Motor neuron (in vitro differentiated cells): Measurements from ENCODE around the gene KCND2. TPM values are rescaled to one million over a fixed set of nuclear protein-coding genes. Genes with fewer than 3 reads are reported as not detected.
A peak's percentile ranks its signal among the peaks of the same experiment; 100 is the strongest.
"Not testable (repeated sequence)": the region's sequence is repeated elsewhere in the genome, so short reads cannot be mapped to it uniquely, and the experiment has no call there.

Experiments
- ATAC-seq, 8 experiments: fragments of 200-7000 bp; cut with Tn5 transposase; replicated peaks in 6 of 8; 2 replicates each; pipeline ENCODE4 v1.8.0; 2021; ENCODE audit warnings: mild to moderate bottlenecking in 8 of 8, moderate library complexity in 8 of 8
- H3K27ac ChIP-seq, 2 donors: fragments of 250-450 bp; sonication (Bioruptor Pico); 2 replicates each; pipeline ENCODE4 v1.9.0; 2021; ENCODE audit warnings: antibody characterized with exemption in 2 of 2, mild to moderate bottlenecking in 2 of 2, moderate library complexity in 1 of 2
- H3K4me1 ChIP-seq, 2 donors: fragments of 250-450 bp; sonication (Bioruptor Pico); replicated peaks in 1 of 2; 2 replicates each; pipeline ENCODE4 v1.6.1; 2021; ENCODE audit warnings: antibody characterized with exemption in 2 of 2, mild to moderate bottlenecking in 2 of 2, moderate library complexity in 1 of 2
- H3K4me3 ChIP-seq, 5 donors: fragments of 250-450 bp; sonication (Bioruptor Pico); 2 replicates each; pipeline ENCODE4 v1.9.0; 2021; ENCODE audit warnings: antibody characterized with exemption in 5 of 5, mild to moderate bottlenecking in 5 of 5, moderate library complexity in 4 of 5
- WGBS, 10 experiments: fragments of 450-650 bp; shearing (Covaris generic); methylation state at CpG; one replicate each; pipeline ENCODE4 v1.0.0; 2022; 5-methylcytosine and 5-hydroxymethylcytosine counted together
- in situ Hi-C, 9 experiments: fragments of 400-800 bp; cut with MboI; loops; one replicate each; pipeline ENCODE4 v1.15.0; 2021; ENCODE audit warnings: low sequenced_read_pairs in 9 of 9, low pct_unique_long_range_greater_than_20kb in 2 of 9; ENCODE audit not compliant: unreplicated experiment in 9 of 9
- total RNA-seq, 8 experiments: library from RNA; unstranded; fragments of 300-600 nt; gene quantifications; 2 replicates each; pipeline versions ENCODE4 v1.2.3 to v1.2.4, GENCODE V29; 2022

KCND2 gene
- total RNA-seq, 8 experiments from 2014 or later, result 0.36 to 14.7 (median 5.0) TPM

- 83% methylated on average over 1 of the region's 1 CpG; no CpG with 5 or more reads in 9 of the 10 experiments for WGBS, 10 experiments
- Histone ChIP-seq H3K27ac (no peak overlapping the region), H3K4me1 (no peaks in the 10 kb centered on the region), H3K4me3 (no peak overlapping the region)
- ATAC-seq, result no peak
- in situ Hi-C loops, result loop anchor here in 1 of 9 experiments (25.0 kb wide), 1 partner anchor 251 kb away; no protein-coding TSS in a partner anchor
Measured at GRCh38 chr7:120538335-120538734, 265.4 kb downstream of the KCND2 start.

GRCh38 chr7:120539321-120539720 is 266.3 kb downstream of the KCND2 start:
- in situ Hi-C loops, result loop anchor here in 1 of 9 experiments (25.0 kb wide), 1 partner anchor 252 kb away; no protein-coding TSS in a partner anchor
- no peak overlapping the region for H3K4me3 ChIP-seq
- no peak for ATAC-seq
- no peaks in the 10 kb centered on the region for H3K4me1 ChIP-seq
- no peak overlapping the region for H3K27ac ChIP-seq
- 14 to 100% (median 50%) methylated on average over 1 to 5 of the region's 5 CpGs; no CpG with 5 or more reads in 1 of the 10 experiments for WGBS, 10 experiments

- Histone ChIP-seq H3K27ac (no peak overlapping the region), H3K4me3 (no peak overlapping the region), H3K4me1 (peaks cover 7 to 20% of the 10 kb centered on the region in 2 donors)
- no peak for ATAC-seq
- in situ Hi-C loops, result loop anchor here in 1 of 9 experiments (25.0 kb wide), 1 partner anchor 260 kb away; no protein-coding TSS in a partner anchor
- 10 to 79% (median 60%) methylated on average over 1 to 4 of the region's 4 CpGs; no CpG with 5 or more reads in 1 of the 10 experiments for WGBS, 10 experiments
Measured at GRCh38 chr7:120547605-120548004, 274.6 kb downstream of the KCND2 start.

- in situ Hi-C loops, result loop anchor here in 1 of 9 experiments (25.0 kb wide), 1 partner anchor 1288 kb away; no protein-coding TSS in a partner anchor
- H3K4me1 ChIP-seq, result peaks cover 7 to 20% of the 10 kb centered on the region in 2 donors
- WGBS, 10 experiments, result 11 to 100% (median 46%) methylated on average over 1 of the region's 1 CpG; no CpG with 5 or more reads in 2 of the 10 experiments
- peak in 4 of 8 experiments; percentile 58 to 84 (median 62) for ATAC-seq
- no peak overlapping the region for H3K4me3 ChIP-seq
- no peak overlapping the region for H3K27ac ChIP-seq
Measured at GRCh38 chr7:120550494-120551048, 277.6 kb downstream of the KCND2 start.

- Histone ChIP-seq H3K27ac (no peak overlapping the region), H3K4me1 (peaks cover 7 to 20% of the 10 kb centered on the region in 2 donors), H3K4me3 (no peak overlapping the region)
- ATAC-seq, result peak in 4 of 8 experiments; percentile 20 to 63 (median 36)
- 0% methylated on average over 1 of the region's 1 CpG; no CpG with 5 or more reads in 7 of the 10 experiments for WGBS, 10 experiments
- in situ Hi-C loops, result loop anchor here in 1 of 9 experiments (25.0 kb wide), 1 partner anchor 1291 kb away; no protein-coding TSS in a partner anchor
Measured at GRCh38 chr7:120553491-120553890, 280.5 kb downstream of the KCND2 start.

GRCh38 chr7:120554960-120555571 is 282.1 kb downstream of the KCND2 start:
- H3K4me1 ChIP-seq, result peaks cover 7 to 11% of the 10 kb centered on the region in 2 donors
- in situ Hi-C loops, result loop anchor here in 1 of 9 experiments (25.0 kb wide), 1 partner anchor 1293 kb away; no protein-coding TSS in a partner anchor
- no peak overlapping the region for H3K27ac ChIP-seq
- no peak overlapping the region for H3K4me3 ChIP-seq
- peak; percentile 72 to 89 (median 78) for ATAC-seq

- H3K27ac ChIP-seq, result no peak overlapping the region
- no peaks in the 10 kb centered on the region for H3K4me1 ChIP-seq
- in situ Hi-C loops, result loop anchor here in 1 of 9 experiments (25.0 kb wide), 1 partner anchor 1302 kb away; no protein-coding TSS in a partner anchor
- 0 to 92% (median 43%) methylated on average over 1 of the region's 1 CpG; no CpG with 5 or more reads in 3 of the 10 experiments for WGBS, 10 experiments
- no peak overlapping the region for H3K4me3 ChIP-seq
- no peak for ATAC-seq
Measured at GRCh38 chr7:120564145-120564544, 291.2 kb downstream of the KCND2 start.

- Histone ChIP-seq H3K4me1 (peaks cover 0 to 6% of the 10 kb centered on the region in 2 donors), H3K4me3 (no peak overlapping the region), H3K27ac (no peak overlapping the region)
- no peak for ATAC-seq
- in situ Hi-C loops, result loop anchor here in 1 of 9 experiments (25.0 kb wide), 1 partner anchor 1305 kb away; no protein-coding TSS in a partner anchor
Measured at GRCh38 chr7:120567204-120567603, 294.2 kb downstream of the KCND2 start.

GRCh38 chr7:120578657-120579056 is 305.7 kb downstream of the KCND2 start:
- H3K4me1 ChIP-seq, H3K27ac ChIP-seq, in situ Hi-C loops, H3K4me3 ChIP-seq, ATAC-seq: not testable (repeated sequence)
- WGBS, 10 experiments, result 58 to 100% (median 80%) methylated on average over 1 to 3 of the region's 4 CpGs; no CpG with 5 or more reads in 2 of the 10 experiments

GRCh38 chr7:120582916-120583315 is 309.9 kb downstream of the KCND2 start:
- WGBS, 10 experiments, result 41 to 100% (median 92%) methylated on average over 2 to 4 of the region's 4 CpGs; no CpG with 5 or more reads in 1 of the 10 experiments
- Histone ChIP-seq H3K4me1 (peaks cover 20 to 35% of the 10 kb centered on the region in 2 donors), H3K4me3 (no peak overlapping the region), H3K27ac (no peak overlapping the region)
- no peak for ATAC-seq
- in situ Hi-C loops, result no loop called here

- peak overlapping the region in 1 of 2 donors; percentile 30 for H3K27ac ChIP-seq
- H3K4me3 ChIP-seq, result no peak overlapping the region
- 11 to 81% (median 59%) methylated on average over 1 to 4 of the region's 4 CpGs for WGBS, 10 experiments
- in situ Hi-C loops, result no loop called here
- peaks cover 20 to 35% of the 10 kb centered on the region in 2 donors for H3K4me1 ChIP-seq
- ATAC-seq, result peak; percentile 34 to 95 (median 88)
Measured at GRCh38 chr7:120583899-120584586, 311.1 kb downstream of the KCND2 start.

- WGBS, 10 experiments, result 0 to 60% (median 32%) methylated on average over 1 to 3 of the region's 3 CpGs
- H3K27ac ChIP-seq, result no peak overlapping the region
- no peak overlapping the region for H3K4me3 ChIP-seq
- in situ Hi-C loops, result no loop called here
- peak in 2 of 8 experiments; percentile 16 to 26 for ATAC-seq
- H3K4me1 ChIP-seq, result peaks cover 20 to 35% of the 10 kb centered on the region in 2 donors
Measured at GRCh38 chr7:120586571-120586970, 313.6 kb downstream of the KCND2 start.

- ATAC-seq, result no peak
- peaks cover 20 to 35% of the 10 kb centered on the region in 2 donors for H3K4me1 ChIP-seq
- in situ Hi-C loops, result no loop called here
- WGBS, 10 experiments, result 42 to 100% (median 95%) methylated on average over 1 to 3 of the region's 3 CpGs; no CpG with 5 or more reads in 1 of the 10 experiments
- H3K4me3 ChIP-seq, result no peak overlapping the region
- no peak overlapping the region for H3K27ac ChIP-seq
Measured at GRCh38 chr7:120587243-120587642, 314.3 kb downstream of the KCND2 start.
